Stimulated activated CD4-positive, alpha-beta T cell treated with anti-CD3 and anti-CD28 coated beads, Interleukin-2, amount 100 ng/mL, for 24 hours (primary cell): ENCODE results near the gene SSBP4.

Source experiments
- DNase-seq, 2 donors: peaks; one replicate each; pipeline ENCODE4 v3.0.0-alpha.2; 2020

The SSBP4 gene

DNA sequence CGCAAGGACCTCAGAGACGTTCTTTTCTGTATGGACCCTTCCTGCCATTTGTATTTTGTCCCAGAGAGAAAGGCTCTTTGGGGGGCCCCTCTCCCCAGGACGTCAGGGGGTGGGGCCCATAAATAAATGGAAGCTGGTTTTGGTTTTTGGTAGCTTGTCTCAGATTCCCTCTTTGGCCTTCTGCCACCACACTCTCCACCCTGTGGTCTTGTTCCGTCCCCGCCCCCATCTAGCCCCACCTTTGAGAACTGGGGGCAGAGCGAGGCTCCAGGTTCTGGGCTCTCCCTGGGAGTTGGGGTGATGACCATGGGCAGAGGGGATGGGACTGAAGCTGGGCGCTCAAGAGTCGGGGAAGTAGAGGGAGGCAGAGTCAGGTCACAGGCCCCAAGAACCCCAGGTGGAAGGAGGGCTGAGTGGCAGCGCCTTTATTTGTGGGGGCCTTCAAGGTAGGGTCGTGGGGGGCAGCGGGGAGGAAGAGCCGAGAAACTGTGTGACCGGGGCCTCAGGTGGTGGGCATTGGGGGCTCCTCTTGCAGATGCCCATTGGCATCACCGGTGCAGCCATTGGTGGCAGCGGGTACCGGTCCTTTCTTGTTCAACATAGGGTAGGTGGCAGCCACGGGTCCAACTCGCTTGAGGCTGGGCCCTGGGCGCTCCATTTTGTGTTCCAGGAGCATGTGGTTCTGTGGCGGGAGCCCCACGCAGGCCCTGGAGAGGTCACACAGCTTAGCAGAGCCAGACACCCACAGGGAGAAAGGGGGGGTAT is 15.4 kb downstream of the SSBP4 start:
- no peak for DNase-seq

DNA sequence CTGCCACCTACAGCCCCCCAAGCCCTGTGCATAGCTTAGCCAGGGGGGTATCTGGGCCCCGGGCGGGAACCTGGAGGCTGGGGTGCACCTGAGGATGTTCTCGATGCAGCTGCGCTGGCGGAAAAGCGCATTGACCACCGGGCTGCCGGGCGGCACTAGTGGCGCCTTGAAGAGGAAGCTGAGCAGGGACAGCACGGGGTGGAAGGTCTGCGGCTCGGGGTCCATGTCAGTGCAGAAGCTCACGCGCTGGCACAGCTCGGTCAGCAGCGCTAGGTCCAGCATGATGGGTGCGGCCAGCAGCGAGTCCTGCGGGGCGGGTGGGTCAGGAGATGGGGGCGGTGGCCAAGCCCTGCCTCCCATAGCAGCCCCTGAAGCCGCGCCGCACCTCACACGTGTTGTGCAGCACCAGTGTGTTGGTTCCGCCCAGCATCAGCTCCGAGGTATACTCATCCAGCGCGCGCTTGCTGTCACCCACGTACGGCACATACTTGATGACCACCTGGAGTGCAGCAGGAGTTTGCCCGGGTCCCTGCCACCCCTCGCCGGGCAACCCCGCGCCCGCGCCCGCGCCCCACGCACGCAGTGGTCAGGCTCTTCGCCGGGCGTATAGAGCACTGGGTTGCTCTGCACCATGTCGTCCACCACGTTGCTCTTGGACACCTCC is 16.1 kb downstream of the SSBP4 start:
- DNase-seq, result no peak

- no peak for DNase-seq
These were observed 16.9 kb downstream of the SSBP4 start for GRCh38 chr19:18435842-18436670.

DNA sequence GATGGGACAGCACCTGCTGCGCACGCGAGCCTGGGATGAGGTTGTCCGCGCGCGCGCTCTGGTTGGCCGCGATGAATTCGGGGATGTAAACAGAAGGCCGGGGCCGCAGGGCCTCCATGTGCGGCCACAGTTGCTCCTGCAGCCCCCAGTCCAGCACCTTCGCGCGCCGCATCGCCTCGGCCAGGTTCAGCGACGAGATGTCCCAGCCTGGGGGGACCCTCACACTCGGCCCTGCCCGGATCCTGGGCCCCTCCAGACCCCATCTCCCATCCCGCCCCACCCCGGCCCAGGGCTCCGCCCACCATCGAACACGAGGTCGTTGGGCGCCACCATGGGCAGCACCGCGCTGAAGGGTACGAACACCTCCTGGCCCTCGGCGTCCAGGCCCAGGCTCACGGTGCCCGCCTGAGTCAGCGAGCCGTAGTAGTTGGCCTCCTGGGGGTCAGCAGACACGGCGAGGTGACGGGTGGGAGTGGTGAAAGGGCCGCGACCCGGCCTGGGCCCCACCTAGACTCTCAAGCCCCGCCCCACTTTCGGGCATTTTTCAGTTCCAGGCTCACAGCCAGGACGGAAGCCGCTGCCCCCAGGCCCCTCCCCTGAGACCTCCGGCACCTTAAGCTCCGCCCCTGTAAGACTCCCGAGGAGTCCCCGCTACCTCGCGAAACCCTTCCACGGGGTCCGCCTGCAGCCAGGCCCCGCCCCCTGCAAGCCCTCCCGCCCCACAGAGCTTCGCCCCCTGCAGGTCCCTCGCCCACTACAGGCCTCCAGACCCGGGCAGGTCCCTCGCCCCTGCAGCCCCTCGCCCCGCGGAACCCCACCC is 17.7 kb downstream of the SSBP4 start:
- DNase-seq, result peak; percentile 70 to 78

- DNase-seq, result peak; percentile 57
These were observed 18.5 kb downstream of the SSBP4 start, which contains the start of gene ISYNA1 for GRCh38 chr19:18437491-18438330. ISYNA1 (minus strand) TSS chr19:18438133; CDS start chr19:18437979, 154 bp downstream.

- peak in 1 of 2 donors; percentile 20 for DNase-seq
These were observed 19.3 kb downstream of the SSBP4 start for GRCh38 chr19:18438331-18439024.

- peak in 1 of 2 donors; percentile 22 for DNase-seq
These were observed 20.1 kb downstream of the SSBP4 start for GRCh38 chr19:18439025-18439909.

- DNase-seq, result no peak
These were observed 20.7 kb downstream of the SSBP4 start for GRCh38 chr19:18439910-18440237.

GRCh38 chr19:18440415-18440877 is 21.2 kb downstream of the SSBP4 start:
- peak in 1 of 2 donors; percentile 29 for DNase-seq

DNA sequence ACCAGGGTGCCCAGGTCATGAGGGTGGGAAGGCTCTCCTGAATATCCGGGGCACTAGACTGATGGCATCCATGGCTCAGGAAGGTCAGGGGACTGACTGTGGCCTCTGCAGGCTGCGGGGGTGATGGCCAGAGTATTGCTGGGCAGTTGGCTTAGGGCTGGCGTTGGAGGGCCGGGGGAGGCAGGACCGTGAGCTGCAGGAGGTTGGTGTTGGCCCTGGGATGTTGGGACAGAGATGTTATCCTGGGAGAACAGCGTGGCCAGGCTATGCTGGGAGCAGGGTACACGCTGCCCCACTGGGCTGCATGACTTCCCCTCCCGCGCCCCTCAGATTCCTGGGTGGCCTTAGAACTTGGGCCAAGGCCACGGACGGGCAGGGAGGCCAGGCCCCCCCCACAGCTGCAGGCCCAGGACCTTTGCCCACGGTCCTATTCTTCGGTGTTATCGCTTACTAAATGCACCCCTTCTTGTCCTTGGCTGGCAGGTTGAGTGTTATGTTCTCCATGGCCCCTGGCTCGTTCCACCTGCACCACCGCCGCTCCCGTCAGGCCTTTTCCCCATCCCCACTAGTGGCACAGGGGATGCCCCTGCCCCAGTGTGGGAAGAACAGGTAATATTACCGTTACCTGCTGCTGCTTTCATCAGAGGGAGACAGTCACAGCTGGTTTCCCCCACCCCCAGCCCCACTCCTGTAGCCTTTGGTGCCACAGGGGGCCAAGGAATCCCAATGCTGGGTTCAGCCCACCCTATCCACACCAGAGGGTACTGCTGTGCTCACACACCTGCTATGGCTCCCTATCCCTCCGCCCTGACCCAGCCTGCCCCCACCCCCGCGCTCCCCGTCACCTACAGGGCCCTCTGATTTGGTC is 22.0 kb downstream of the SSBP4 start:
- peak in 1 of 2 donors; percentile 21 for DNase-seq

DNA sequence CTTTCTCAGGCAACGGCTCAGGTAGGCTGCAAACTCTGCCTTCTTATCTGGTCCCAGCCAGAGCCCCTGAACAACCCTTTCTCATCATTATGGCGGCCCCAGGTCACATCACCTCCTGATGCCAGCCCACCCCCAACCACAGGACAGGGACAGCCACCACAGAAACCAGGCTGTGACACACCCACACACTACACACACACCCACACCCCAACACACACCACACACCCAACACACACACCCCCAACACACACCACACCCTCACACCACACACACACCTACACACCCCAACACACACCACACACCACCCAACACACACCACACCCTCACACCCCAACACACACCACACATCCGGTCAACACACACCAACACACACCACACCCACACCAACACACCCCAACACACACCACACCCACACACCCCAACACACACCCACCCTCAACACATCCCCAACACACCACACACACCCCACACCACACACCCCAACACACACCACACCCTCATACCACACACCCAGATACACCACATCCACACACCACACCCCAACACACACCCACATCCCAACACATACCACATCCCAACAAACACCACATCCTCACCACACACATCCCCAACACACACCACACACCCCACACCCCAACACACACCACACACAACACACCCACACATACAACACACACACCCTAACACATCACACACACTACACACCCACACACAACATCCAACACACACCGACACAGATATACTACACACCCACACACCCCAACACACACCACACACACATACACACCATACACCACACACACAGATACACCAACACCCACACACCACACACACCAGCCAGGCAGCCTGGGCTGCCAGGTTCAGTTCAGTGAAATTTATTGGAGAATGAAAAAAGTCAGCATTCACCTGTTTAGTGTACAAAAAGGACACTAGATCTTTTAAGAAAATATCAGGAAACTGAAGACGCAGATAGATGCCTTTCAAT is 22.9 kb downstream of the SSBP4 start:
- DNase-seq, result no peak

- no peak for DNase-seq
These were observed 23.7 kb downstream of the SSBP4 start for GRCh38 chr19:18442941-18443340.

- DNase-seq, result no peak
These were observed 24.2 kb downstream of the SSBP4 start for GRCh38 chr19:18443406-18443805.

DNA sequence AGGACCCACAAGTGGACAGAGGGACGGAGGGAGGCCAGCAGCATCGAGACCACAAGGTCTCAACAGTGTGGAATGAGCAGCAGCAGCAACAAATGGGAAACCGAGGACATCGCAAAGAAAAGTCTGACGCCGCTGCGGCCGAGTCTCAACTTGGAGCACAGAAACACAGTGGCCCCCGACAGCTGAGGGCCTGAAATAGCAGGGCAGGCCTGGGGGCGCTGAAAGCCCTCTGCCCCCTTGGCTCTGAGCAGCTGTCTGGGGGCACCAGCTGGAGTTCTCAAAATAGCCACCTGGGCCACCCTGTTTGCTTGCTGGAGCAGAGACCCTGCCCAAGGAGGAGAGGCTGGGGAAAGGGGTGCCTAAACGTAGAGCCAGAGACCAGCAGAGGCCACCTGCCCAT is 24.6 kb downstream of the SSBP4 start:
- no peak for DNase-seq

DNA sequence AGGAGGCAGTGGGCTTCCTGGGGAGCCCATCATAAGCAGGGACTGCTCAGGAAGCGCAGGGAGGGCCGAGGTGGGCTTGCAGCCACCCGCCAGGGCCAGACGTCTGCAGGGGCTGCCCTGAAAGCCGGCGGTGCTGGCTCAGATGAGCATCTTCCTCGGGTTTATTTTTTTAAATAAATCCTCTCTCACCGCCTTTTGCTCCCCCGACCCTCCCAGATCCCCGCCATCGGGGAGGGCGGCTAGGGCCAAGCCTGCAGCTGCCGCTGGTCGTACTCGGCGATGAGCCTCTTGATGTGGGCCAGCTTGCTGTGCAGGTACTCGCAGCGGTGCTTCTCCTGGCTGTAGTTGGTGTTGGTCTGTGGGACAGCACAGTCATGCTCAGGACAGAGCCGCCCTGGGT is 25.3 kb downstream of the SSBP4 start:
- no peak for DNase-seq

DNA sequence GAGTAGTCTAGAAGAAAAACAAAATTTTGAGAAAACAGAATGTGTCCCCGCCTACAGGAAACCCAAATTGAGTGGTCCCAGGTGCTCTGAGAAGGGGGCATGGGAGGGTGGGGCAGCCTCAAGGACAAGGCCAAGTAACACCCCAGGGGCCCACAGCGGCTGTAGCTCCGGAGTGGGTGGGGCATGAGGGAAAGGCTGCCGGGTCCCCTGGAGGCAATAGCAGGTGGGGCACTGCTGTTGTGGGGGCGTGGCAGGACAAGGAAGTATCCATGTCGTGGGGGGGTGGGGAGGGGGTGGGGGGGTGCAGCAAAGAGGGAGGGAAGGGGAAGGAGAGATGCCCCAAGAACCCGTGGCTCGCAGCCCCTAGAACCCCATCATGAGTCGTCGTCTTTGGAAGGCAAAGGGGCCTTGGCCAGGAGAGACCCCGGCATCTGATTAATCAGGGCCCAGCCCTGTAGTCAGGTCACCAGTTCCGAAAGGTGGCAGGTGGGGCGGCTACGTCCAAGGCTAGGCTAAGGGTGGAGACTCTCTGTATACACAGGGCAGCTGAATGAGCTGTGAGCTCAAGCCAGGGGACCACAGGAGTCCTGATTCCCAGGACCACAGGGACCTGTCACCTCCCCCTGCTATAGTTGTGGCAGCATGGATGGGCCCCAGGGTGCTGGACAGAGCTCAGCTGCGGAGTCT is 26.2 kb downstream of the SSBP4 start:
- DNase-seq, result no peak
